ENCODE measurements around the gene TRIM66.

The TRIM66 gene

GRCh38 chr11:8656291-8656690 is 26.2 kb downstream of the TRIM66 start:
- no peak for TF ChIP-seq CTCF (IDR thresholded peaks at IDR 0.05)
- peaks cover 26% of the 10 kb centered on the region for H3K4me1 Mint-ChIP-seq
- DNase-seq: no peak
- H3K27me3 Mint-ChIP-seq (ENCODE audit: low read depth, poor library complexity): peaks cover 2% of the 10 kb centered on the region
- no peak overlapping the region for H3K4me3 Mint-ChIP-seq
- H3K9me3 Mint-ChIP-seq: no peaks in the 10 kb centered on the region
- H3K27ac Mint-ChIP-seq: no peak overlapping the region
- no peaks in the 10 kb centered on the region for H3K36me3 Mint-ChIP-seq (ENCODE audit: low read depth)

GRCh38 chr11:8654503-8654902 is 28.0 kb downstream of the TRIM66 start:
- peaks cover 14% of the 10 kb centered on the region for H3K4me1 Mint-ChIP-seq
- H3K4me3 Mint-ChIP-seq: no peak overlapping the region
- DNase-seq: no peak
- H3K27me3 Mint-ChIP-seq (ENCODE audit: low read depth, poor library complexity): no peaks in the 10 kb centered on the region
- no peaks in the 10 kb centered on the region for H3K36me3 Mint-ChIP-seq (ENCODE audit: low read depth)
- H3K27ac Mint-ChIP-seq: no peak overlapping the region
- no peaks in the 10 kb centered on the region for H3K9me3 Mint-ChIP-seq
- TF ChIP-seq CTCF (IDR thresholded peaks at IDR 0.05): no peak

GRCh38 chr11:8652140-8652539 is 30.3 kb downstream of the TRIM66 start:
- Mint-ChIP-seq H3K9me3 (no peaks in the 10 kb centered on the region), H3K27ac (no peak overlapping the region), H3K4me3 (no peak overlapping the region), H3K4me1 (no peaks in the 10 kb centered on the region), H3K36me3 (ENCODE audit: low read depth) (no peaks in the 10 kb centered on the region), H3K27me3 (ENCODE audit: low read depth, poor library complexity) (no peaks in the 10 kb centered on the region)
- no peak for DNase-seq
- TF ChIP-seq CTCF (IDR thresholded peaks at IDR 0.05): no peak

GRCh38 chr11:8650401-8650990 is 32.0 kb downstream of the TRIM66 start:
- DNase-seq: no peak
- Mint-ChIP-seq H3K27me3 (ENCODE audit: low read depth, poor library complexity) (no peaks in the 10 kb centered on the region), H3K4me1 (no peaks in the 10 kb centered on the region), H3K36me3 (ENCODE audit: low read depth) (no peaks in the 10 kb centered on the region), H3K9me3 (no peaks in the 10 kb centered on the region), H3K27ac (peak overlapping the region; percentile 9), H3K4me3 (no peak overlapping the region)
- no peak for TF ChIP-seq CTCF (IDR thresholded peaks at IDR 0.05)

- Mint-ChIP-seq H3K9me3 (no peaks in the 10 kb centered on the region), H3K4me1 (no peaks in the 10 kb centered on the region), H3K36me3 (ENCODE audit: low read depth) (no peaks in the 10 kb centered on the region), H3K4me3 (no peak overlapping the region), H3K27me3 (ENCODE audit: low read depth, poor library complexity) (no peaks in the 10 kb centered on the region), H3K27ac (no peak overlapping the region)
- DNase-seq: no peak
- no peak for TF ChIP-seq CTCF (IDR thresholded peaks at IDR 0.05)
Measured at GRCh38 chr11:8649361-8649760, 33.1 kb downstream of the TRIM66 start.

GRCh38 chr11:8646873-8647272 is 35.6 kb downstream of the TRIM66 start:
- no peaks in the 10 kb centered on the region for H3K9me3 Mint-ChIP-seq
- peaks cover 5% of the 10 kb centered on the region for H3K4me1 Mint-ChIP-seq
- no peak for TF ChIP-seq CTCF (IDR thresholded peaks at IDR 0.05)
- no peak overlapping the region for H3K27ac Mint-ChIP-seq
- H3K4me3 Mint-ChIP-seq: no peak overlapping the region
- DNase-seq: no peak
- no peaks in the 10 kb centered on the region for H3K36me3 Mint-ChIP-seq (ENCODE audit: low read depth)
- no peaks in the 10 kb centered on the region for H3K27me3 Mint-ChIP-seq (ENCODE audit: low read depth, poor library complexity)

Data from nephron progenitor cell (in vitro differentiated cells).